CD4-positive, CD25-positive, alpha-beta regulatory T cell (primary cell): ENCODE results near the gene RNU6-7. TPM values are rescaled to one million over a fixed set of nuclear protein-coding genes. Genes with fewer than 3 reads are reported as not detected.

ENCODE experiments used
- ATAC-seq, 2 donors: fragments of 150-1000 bp; cut with Tn5 transposase; one replicate each; pipeline ENCODE4 v1.10.0; 2021; ENCODE audit warnings: low read depth in 2 of 2, moderate number of reproducible peaks in 2 of 2, moderate library complexity in 1 of 2
- DNase-seq, 3 donors: peaks; one replicate each; pipeline versions ENCODE4 v3.0.0 to v3.0.0-alpha.2; 2012 to 2022; ENCODE audit warnings: mixed read lengths in 1 of 3
- H3K27ac ChIP-seq: one replicate; pipeline ENCODE4 v1.7.0; 2013; ENCODE audit warnings: mild to moderate bottlenecking, low read length; ENCODE audit not compliant: insufficient read depth, poor library complexity, severe bottlenecking
- H3K27me3 ChIP-seq: one replicate; pipeline ENCODE4 v1.7.0; 2013; ENCODE audit warnings: low read length; ENCODE audit not compliant: control insufficient read depth, insufficient read depth
- H3K36me3 ChIP-seq: one replicate; pipeline ENCODE4 v1.7.0; 2013; ENCODE audit warnings: mild to moderate bottlenecking, low read length, moderate library complexity; ENCODE audit not compliant: control insufficient read depth, insufficient read depth
- H3K4me1 ChIP-seq: 2 replicates; pipeline ENCODE4 v1.7.0; 2013; ENCODE audit warnings: mild to moderate bottlenecking, low read length; ENCODE audit not compliant: insufficient read depth, control insufficient read depth, poor library complexity, severe bottlenecking
- H3K4me3 ChIP-seq: one replicate; pipeline ENCODE4 v1.7.0; 2013; ENCODE audit warnings: low read depth, mild to moderate bottlenecking, low read length, moderate library complexity
- H3K9me3 ChIP-seq, 2 experiments: 1 replicate in 1 of 2; 2 replicates in 1 of 2; pipeline ENCODE4 v1.7.0; 2013; ENCODE audit warnings: low read length in 2 of 2, mild to moderate bottlenecking in 1 of 2, moderate library complexity in 1 of 2; ENCODE audit not compliant: control insufficient read depth in 2 of 2
- H3K27ac Mint-ChIP-seq, 3 donors: one replicate each; pipeline ENCODE4 v1.8.0; 2020 to 2022; ENCODE audit warnings: mild to moderate bottlenecking in 3 of 3, mixed read lengths in 3 of 3, moderate library complexity in 2 of 3
- H3K27me3 Mint-ChIP-seq: one replicate; pipeline ENCODE4 v1.8.0; 2022; ENCODE audit warnings: mild to moderate bottlenecking, mixed read lengths
- H3K36me3 Mint-ChIP-seq: one replicate; pipeline ENCODE4 v1.8.0; 2020; ENCODE audit warnings: mixed read lengths
- H3K4me1 Mint-ChIP-seq, 4 donors: one replicate each; pipeline ENCODE4 v1.8.0; 2020 to 2022; ENCODE audit warnings: mixed read lengths in 4 of 4, mild to moderate bottlenecking in 1 of 4
- H3K4me3 Mint-ChIP-seq, 4 donors: one replicate each; pipeline ENCODE4 v1.8.0; 2020 to 2022; ENCODE audit warnings: mild to moderate bottlenecking in 4 of 4, mixed read lengths in 4 of 4, moderate library complexity in 3 of 4
- H3K9me3 Mint-ChIP-seq, 7 donors: one replicate each; pipeline ENCODE4 v1.8.0; 2020 to 2022; ENCODE audit warnings: mixed read lengths in 7 of 7, mild to moderate bottlenecking in 3 of 7, moderate library complexity in 2 of 7
- polyA plus RNA-seq, 4 donors: library from polyadenylated mRNA; unstranded; fragments of 300-500 nt; fragmentation: Illumina TruSeq; gene quantifications; one replicate each; pipeline ENCODE4 v1.2.3, GENCODE V29; 2021
- total RNA-seq: library from RNA; stranded (reverse); gene quantifications from one replicate; pipeline ENCODE4 v1.2.3, GENCODE V29; 2022

Gene RNU6-7
- total and polyA plus RNA-seq, 5 donors from 2014 or later, result not detected

GRCh38 chr14:32200368-32201192, 1.3 kb upstream of the RNU6-7 start:
- Mint-ChIP-seq H3K27ac (peak overlapping the region in 2 of 3 donors; percentile 98 to 99), H3K36me3 (no peaks in the 10 kb centered on the region), H3K9me3 (peaks cover 0 to 3% (median 0%) of the 10 kb centered on the region in 7 donors), H3K4me3 (peak overlapping the region; percentile 83 to 98 (median 94)), H3K27me3 (peaks cover 48% of the 10 kb centered on the region), H3K4me1 (peaks cover 5 to 33% (median 23%) of the 10 kb centered on the region in 4 donors)
- Histone ChIP-seq H3K27ac (peak overlapping the region; percentile 85), H3K36me3 (no peaks in the 10 kb centered on the region), H3K9me3 (no peaks in the 10 kb centered on the region), H3K4me1 (peaks cover 37% of the 10 kb centered on the region), H3K27me3 (peaks cover 2% of the 10 kb centered on the region), H3K4me3 (peak overlapping the region; percentile 88)
- DNase-seq, result peak in 1 of 3 donors; percentile 4
- ATAC-seq, result no peak

DNA sequence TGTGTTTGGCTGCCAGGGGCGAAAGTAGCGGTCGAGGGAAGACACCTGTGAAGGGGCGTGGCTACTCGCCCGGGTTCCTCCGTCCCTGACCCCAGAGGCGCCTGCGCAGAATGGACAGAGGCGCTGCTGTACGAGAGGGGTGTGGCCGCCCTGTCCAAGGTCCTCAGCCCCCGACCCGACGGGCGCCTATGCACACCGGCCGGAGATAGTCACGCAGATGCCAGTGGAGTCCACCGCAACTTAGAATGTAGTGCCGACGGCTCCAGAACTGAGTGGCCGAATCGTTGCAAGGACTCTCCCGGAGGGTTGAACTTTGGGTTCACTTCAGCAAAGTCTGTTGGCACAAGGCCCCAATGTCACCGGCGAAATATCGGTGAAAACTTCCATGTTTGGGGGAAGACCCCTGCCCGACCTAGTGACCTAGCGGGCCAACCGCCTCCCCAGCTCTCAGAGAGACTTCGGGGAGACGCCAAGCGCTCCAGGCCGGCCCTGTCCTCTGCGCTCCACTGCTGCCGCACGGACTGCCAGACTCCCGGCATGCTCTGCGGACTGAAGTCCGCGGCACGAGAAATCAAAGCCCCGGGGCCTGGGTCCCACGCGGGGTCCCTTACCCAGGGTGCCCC, 541 bp upstream of the RNU6-7 start:
- Histone ChIP-seq H3K9me3 (no peaks in the 10 kb centered on the region), H3K27ac (peak overlapping the region; percentile 85), H3K4me1 (peaks cover 37% of the 10 kb centered on the region), H3K36me3 (no peaks in the 10 kb centered on the region), H3K4me3 (peak overlapping the region; percentile 88), H3K27me3 (peaks cover 3% of the 10 kb centered on the region)
- H3K4me1 Mint-ChIP-seq, result peaks cover 5 to 35% (median 24%) of the 10 kb centered on the region in 4 donors
- H3K27ac Mint-ChIP-seq, result peak overlapping the region; percentile 82 to 99 (median 98)
- ATAC-seq (peak; percentile 38 to 41), DNase-seq (peak; percentile 47 to 77 (median 67))
- peaks cover 0 to 3% (median 0%) of the 10 kb centered on the region in 7 donors for H3K9me3 Mint-ChIP-seq
- no peaks in the 10 kb centered on the region for H3K36me3 Mint-ChIP-seq
- H3K4me3 Mint-ChIP-seq, result peak overlapping the region; percentile 83 to 98 (median 94)
- H3K27me3 Mint-ChIP-seq, result peaks cover 52% of the 10 kb centered on the region

DNA sequence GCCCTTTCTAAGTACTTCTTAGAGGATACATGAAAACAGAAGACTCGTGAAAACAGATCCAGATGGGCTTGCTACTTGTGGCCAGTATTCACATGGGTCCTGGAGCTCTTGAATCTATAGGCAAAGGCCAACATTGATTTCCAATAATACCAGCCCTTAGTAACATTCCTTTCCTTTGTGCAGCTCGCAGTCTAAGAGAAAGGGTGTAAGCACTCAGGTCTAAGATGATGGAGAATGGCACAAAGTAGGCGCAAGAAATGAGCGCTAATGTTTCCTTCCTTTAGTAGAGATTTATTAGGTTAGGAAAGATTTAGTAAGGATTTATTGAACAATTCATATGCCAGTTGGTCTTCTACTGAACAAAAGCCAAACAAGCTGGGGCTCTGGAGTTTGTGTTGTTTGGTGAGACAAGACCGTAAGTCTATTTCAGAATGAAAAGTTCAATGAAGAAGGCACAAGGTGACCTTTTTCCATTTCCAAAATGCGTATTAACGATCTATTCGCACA, 699 bp downstream of the RNU6-7 start:
- Mint-ChIP-seq H3K27me3 (peaks cover 54% of the 10 kb centered on the region), H3K27ac (peak overlapping the region; percentile 98 to 99 (median 99)), H3K4me1 (peaks cover 5 to 36% (median 25%) of the 10 kb centered on the region in 4 donors), H3K9me3 (peaks cover 0 to 3% (median 0%) of the 10 kb centered on the region in 7 donors), H3K36me3 (no peaks in the 10 kb centered on the region), H3K4me3 (peak overlapping the region; percentile 83 to 98 (median 94))
- Histone ChIP-seq H3K36me3 (no peaks in the 10 kb centered on the region), H3K27me3 (peaks cover 2% of the 10 kb centered on the region), H3K4me3 (peak overlapping the region; percentile 88), H3K27ac (peak overlapping the region; percentile 85), H3K4me1 (peaks cover 37% of the 10 kb centered on the region), H3K9me3 (no peaks in the 10 kb centered on the region)
- DNase-seq, result peak in 1 of 3 donors; percentile 34
- ATAC-seq, result no peak

- H3K9me3 Mint-ChIP-seq, result peaks cover 0 to 3% (median 0%) of the 10 kb centered on the region in 7 donors
- DNase-seq, result peak; percentile 78 to 92 (median 91)
- peaks cover 2% of the 10 kb centered on the region for H3K27me3 ChIP-seq
- H3K9me3 ChIP-seq, result no peaks in the 10 kb centered on the region
- peaks cover 5 to 36% (median 25%) of the 10 kb centered on the region in 4 donors for H3K4me1 Mint-ChIP-seq
- ATAC-seq, result peak; percentile 86 to 87
- H3K4me1 ChIP-seq, result peaks cover 37% of the 10 kb centered on the region
- H3K27ac ChIP-seq, result peak within 1 kb of the TSS; percentile 85
- H3K36me3 Mint-ChIP-seq, result no peaks in the 10 kb centered on the region
- H3K27ac Mint-ChIP-seq, result peak within 1 kb of the TSS; percentile 98 to 99 (median 99)
- H3K4me3 Mint-ChIP-seq, result peak within 1 kb of the TSS; percentile 83 to 98 (median 94)
- H3K4me3 ChIP-seq, result peak within 1 kb of the TSS; percentile 88
- no peaks in the 10 kb centered on the region for H3K36me3 ChIP-seq
- peaks cover 54% of the 10 kb centered on the region for H3K27me3 Mint-ChIP-seq
Measured at GRCh38 chr14:32202998-32203882, 1.4 kb downstream of the RNU6-7 start, which contains the start of gene RNU6-8. Gene RNU6-8, minus strand, starts transcription at chr14:32203269.

DNA sequence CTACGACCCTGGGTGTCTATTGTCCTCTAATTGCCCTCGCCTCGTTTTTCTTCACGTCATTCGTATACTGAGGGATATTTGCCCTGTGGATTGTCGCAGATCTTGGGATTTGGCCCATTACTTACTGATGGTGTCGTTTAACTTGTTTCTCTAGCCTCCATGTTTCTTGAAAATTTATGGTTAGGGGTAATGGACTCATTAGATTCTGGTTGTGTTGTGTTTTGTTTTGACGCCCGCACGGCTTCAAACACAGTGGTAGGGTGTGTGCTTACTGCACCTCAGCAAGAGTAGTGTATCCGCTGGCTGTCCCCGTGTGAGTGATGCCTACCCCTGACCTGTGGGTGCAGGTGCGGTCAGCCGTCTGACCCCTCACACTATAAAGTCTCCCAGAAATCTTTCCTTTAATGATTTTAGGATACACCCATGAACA, 2.1 kb downstream of the RNU6-7 start:
- Histone ChIP-seq H3K27ac (peak overlapping the region; percentile 85), H3K27me3 (peaks cover 2% of the 10 kb centered on the region), H3K9me3 (no peaks in the 10 kb centered on the region), H3K4me1 (peaks cover 37% of the 10 kb centered on the region), H3K4me3 (peak overlapping the region; percentile 88), H3K36me3 (no peaks in the 10 kb centered on the region)
- H3K27me3 Mint-ChIP-seq, result peaks cover 55% of the 10 kb centered on the region
- peaks cover 0 to 3% (median 0%) of the 10 kb centered on the region in 7 donors for H3K9me3 Mint-ChIP-seq
- peak overlapping the region; percentile 83 to 98 (median 94) for H3K4me3 Mint-ChIP-seq
- DNase-seq, result peak in 1 of 3 donors; percentile 30
- peak overlapping the region; percentile 95 to 99 (median 98) for H3K27ac Mint-ChIP-seq
- H3K36me3 Mint-ChIP-seq, result no peaks in the 10 kb centered on the region
- no peak for ATAC-seq
- peaks cover 5 to 36% (median 25%) of the 10 kb centered on the region in 4 donors for H3K4me1 Mint-ChIP-seq

DNA sequence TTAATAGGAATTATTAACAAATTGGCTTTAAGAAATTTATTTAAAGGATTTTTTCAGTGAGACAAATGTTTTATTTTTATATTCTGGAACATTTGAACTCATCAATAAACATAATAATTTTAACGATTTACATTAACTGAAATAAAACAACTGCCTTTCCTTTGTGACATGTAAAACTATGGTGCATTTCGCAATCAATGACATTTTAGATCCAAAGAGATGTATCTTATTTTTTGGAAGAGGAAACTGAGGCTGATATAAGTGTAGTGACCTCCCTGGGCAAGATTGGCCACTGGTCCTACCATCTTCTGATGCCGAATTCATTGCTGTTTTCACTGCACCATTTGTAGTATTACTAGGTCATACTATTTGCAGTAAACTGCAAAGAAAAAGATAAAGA, 3.7 kb downstream of the RNU6-7 start:
- Histone ChIP-seq H3K27ac (no peak overlapping the region), H3K27me3 (peaks cover 2% of the 10 kb centered on the region), H3K36me3 (no peaks in the 10 kb centered on the region), H3K9me3 (no peaks in the 10 kb centered on the region), H3K4me1 (peaks cover 35% of the 10 kb centered on the region), H3K4me3 (no peak overlapping the region)
- ATAC-seq (no peak), DNase-seq (no peak)
- peaks cover 48% of the 10 kb centered on the region for H3K27me3 Mint-ChIP-seq
- H3K4me1 Mint-ChIP-seq, result peaks cover 5 to 35% (median 22%) of the 10 kb centered on the region in 4 donors
- peak overlapping the region in 2 of 4 donors; percentile 39 to 43 for H3K4me3 Mint-ChIP-seq
- H3K36me3 Mint-ChIP-seq, result no peaks in the 10 kb centered on the region
- peak overlapping the region in 1 of 3 donors; percentile 6 for H3K27ac Mint-ChIP-seq
- H3K9me3 Mint-ChIP-seq, result peaks cover 0 to 3% (median 0%) of the 10 kb centered on the region in 7 donors
